HG03558 (cell line): Measurements from ENCODE around the gene PPP1R11.
"Not testable (repeated sequence)": the region's sequence is repeated elsewhere in the genome, so short reads cannot be mapped to it uniquely, and the experiment has no call there.

Experiments
- ATAC-seq: cut with Tn5 transposase; IDR thresholded peaks from one replicate; pipeline ENCODE4 v1.9.1; 2021; ENCODE audit warnings: moderate number of reproducible peaks; ENCODE audit not compliant: unreplicated experiment; ENCODE audit errors: extremely low read depth

Gene PPP1R11

DNA sequence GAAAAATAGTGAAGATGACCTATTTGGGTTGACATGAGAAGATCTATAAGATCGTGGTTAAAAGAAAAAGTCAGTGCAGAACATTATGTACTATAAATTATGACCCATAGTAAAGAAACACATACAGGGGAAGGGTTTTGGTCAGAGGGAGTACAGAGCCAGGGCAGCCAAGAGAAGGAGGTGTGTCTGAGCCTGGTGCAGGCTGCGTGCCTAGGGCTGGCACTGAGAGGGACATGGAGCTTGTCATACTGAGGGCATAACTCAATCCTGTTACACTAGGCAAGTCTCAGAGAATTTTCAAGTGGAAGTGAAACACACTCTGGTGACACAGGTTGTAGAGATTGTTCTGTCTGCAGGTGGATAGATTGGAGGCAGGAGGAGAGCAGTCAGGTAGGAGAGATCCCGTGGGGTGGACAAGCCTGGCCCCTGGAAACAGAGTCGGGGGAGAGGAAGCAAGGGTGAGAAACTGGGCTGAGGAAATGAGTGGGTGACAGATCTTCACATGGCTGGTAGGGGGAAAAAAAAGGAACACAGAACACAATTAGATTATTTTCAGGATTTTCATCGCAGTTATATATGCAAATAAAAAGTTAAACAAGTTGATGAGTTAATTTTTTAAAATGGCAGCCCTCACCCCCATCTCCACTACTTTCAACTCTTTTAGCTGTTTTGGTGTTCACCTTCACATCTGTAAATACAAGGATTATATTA, 27.1 kb downstream of the PPP1R11 start:
- no peak for ATAC-seq

- ATAC-seq, result no peak
Measured at GRCh38 chr6:30096829-30097228, 29.8 kb downstream of the PPP1R11 start.

DNA sequence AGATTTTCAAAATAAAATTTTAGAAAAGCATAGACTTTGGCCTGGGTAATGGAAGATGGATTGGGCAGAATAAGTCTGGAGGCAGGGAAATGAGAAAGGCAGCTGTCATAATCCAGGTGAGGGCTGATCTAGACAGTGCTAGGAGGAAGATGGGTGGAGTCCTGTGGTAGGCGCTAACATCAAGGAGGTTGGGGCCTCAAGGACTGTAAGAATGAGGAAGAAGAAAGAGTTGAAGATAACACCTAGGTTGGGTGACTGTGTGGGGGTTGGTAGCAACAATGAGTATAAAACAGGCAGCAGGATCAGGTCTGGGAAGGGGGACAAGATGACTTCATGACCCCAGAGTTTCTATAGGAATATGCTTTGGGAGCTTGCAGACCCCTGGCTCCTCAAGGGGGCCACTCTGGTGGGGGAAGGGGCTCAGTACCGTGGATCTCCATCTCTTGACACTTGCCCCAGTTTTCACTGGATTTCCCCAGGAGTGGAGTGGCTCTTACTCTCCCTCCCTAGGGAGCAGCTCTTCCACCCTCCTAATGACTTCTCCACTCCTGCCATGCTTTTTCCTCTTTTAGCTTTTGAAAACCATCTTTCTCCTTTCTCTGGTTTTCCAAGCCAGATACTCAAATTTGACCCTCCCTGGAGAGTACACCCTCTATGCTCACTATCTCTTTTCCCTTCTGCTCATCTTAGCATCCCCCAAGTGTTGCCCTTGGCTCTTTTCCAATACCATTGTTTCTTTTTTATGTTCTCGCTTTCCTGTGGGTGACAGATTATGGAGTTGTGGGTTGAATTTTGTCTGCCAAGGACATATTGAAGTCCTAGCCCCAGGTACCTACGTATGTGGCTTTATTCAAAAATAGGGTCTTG, 31.1 kb downstream of the PPP1R11 start:
- no peak for ATAC-seq

DNA sequence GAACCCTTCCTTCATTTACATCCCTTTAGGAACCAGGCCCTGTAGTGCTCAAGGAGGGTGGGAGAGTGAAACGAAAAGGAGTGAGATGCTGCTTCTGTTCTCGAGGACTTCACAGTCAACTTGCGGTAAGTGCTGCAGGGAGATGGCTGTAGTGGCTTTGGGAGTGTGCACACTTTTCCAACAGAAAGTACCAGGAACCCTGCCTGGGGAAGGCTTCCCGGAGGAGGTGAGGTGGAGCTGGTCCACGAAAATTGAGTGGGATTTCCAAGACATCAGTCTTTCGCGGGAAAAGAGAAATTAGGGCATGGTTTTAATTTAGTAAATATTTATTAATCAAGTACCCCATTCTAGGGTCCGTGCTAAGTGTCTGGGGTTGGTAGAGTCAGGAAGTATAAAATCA, 33.2 kb downstream of the PPP1R11 start:
- ATAC-seq, result no peak

GRCh38 chr6:30100585-30101443, 33.8 kb downstream of the PPP1R11 start:
- ATAC-seq, result no peak

GRCh38 chr6:30101444-30102413, 34.7 kb downstream of the PPP1R11 start:
- ATAC-seq, result no peak

- ATAC-seq, result no peak
Measured at GRCh38 chr6:30102414-30102969, 35.5 kb downstream of the PPP1R11 start.

GRCh38 chr6:30102970-30103871, 36.2 kb downstream of the PPP1R11 start:
- ATAC-seq, result no peak

DNA sequence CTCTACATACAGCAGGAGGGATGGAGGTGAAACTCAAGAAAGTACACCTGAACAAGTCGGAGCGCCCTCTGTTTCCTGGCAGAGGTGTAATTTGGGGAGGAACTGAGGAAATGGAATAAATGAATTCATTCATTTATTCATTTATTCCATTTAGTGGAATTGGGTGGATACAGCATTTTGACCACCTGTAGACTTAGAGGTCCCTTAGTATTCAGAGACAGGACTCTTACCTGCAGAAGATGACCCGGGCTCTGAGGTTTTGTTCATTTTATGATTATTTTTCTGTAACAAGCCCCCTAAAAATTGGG, 36.8 kb downstream of the PPP1R11 start:
- ATAC-seq, result no peak

GRCh38 chr6:30104661-30105060, 37.7 kb downstream of the PPP1R11 start:
- no peak for ATAC-seq

GRCh38 chr6:30111266-30111856, 44.4 kb downstream of the PPP1R11 start:
- no peak for ATAC-seq

DNA sequence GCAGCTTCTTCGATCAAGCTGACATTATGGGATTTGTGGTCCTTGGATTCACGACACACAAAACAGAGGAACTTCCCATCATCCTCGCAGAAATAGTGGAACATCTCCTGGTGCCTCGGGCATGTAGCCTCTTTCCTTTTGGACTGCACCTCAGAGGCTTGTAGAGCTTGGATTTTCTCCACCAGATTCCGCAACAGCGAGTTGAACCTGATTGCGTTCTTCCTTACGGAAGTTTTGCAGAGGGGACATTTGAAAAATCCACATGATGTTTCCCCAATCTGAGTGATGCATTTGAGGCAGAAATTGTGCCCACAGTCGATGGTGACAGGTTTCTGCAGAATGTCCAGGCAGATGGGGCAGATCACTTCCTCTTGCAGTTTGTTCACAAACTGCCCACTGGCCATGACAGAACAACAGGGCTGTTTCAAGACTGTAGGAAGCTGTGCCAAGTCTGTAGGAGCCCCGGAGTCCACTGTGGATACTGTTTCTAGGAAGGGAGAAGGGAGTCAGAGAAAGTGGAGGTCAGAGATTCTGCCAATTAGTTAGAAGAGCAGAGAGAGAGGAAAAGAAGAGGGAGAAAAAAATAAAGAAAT, 45.5 kb downstream of the PPP1R11 start:
- no peak for ATAC-seq

DNA sequence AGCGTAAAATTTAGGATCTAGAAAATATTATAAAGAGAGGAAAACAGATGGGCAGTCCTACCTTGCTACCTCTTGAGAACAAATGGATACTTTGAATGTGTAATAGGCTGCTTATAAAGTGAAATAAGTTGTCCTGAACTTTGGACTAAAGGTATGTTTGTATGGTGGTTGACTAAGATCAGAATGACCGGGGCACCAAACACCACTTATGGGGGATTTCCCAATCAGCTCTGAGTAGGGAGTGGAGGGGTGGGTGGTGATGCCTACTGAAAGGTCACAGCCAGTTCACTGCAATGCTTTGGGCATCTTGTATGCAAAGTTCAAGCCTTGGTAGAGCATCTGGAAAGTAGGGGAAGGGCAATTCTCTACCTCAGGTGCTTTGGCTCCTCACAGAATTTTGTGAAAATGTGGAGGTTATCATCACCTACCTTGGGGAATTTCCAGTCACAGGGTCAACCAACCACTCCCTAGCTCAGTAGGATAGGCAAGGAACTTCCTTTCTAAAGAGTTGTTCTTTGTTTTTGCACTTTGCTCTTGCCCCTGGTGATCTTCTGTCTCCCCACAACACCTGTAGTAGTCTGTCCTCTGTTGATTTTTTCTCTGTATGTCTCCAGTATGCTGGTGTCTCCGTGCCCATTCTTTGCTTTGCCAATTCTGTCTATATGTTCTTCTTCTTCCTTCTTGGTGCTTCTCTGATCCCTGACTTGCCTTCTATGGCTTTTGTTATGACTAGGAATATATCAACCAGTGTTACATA, 46.2 kb downstream of the PPP1R11 start, which contains the start of gene TRIM31:
TRIM31 (minus strand) TSS at position 88 of the 757 bp plus-strand sequence. CDS start 285 bp downstream, outside the sequence.
- ATAC-seq, result no peak

- no peak for ATAC-seq
Measured at GRCh38 chr6:30113841-30114240, 46.8 kb downstream of the PPP1R11 start.

- ATAC-seq, result no peak
Measured at GRCh38 chr6:30116724-30117123, 49.7 kb downstream of the PPP1R11 start.

DNA sequence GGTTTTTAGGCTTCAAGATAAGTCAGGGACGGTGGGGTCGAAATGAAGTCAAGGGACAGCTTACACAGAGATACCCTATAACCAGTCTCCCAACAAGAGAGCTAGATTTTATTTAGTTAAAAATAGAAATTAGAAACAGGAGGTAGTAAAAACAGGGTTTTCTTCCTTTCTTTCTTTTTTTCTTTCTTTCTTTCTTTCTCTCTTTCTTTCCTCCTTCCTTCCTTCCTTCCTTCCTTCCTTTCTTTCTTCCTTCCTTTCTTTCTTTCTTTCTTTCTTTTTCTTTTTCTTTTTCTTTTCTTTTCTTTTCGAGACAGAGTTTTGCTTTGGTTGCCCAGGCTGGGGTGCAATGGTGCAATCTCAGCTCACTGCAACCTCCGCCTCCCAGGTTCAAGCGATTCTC, 51.7 kb downstream of the PPP1R11 start:
- ATAC-seq, result not testable (repeated sequence)
